ENCODE data around the gene SAMHD1. TPM values are rescaled to one million over a fixed set of nuclear protein-coding genes. Genes with fewer than 3 reads are reported as not detected.
"Not testable (repeated sequence)": the region's sequence is repeated elsewhere in the genome, so short reads cannot be mapped to it uniquely, and the experiment has no call there.

The SAMHD1 gene
- polyA plus RNA-seq (2013): 1.9 and 2.1 TPM in 2 replicates

DNA sequence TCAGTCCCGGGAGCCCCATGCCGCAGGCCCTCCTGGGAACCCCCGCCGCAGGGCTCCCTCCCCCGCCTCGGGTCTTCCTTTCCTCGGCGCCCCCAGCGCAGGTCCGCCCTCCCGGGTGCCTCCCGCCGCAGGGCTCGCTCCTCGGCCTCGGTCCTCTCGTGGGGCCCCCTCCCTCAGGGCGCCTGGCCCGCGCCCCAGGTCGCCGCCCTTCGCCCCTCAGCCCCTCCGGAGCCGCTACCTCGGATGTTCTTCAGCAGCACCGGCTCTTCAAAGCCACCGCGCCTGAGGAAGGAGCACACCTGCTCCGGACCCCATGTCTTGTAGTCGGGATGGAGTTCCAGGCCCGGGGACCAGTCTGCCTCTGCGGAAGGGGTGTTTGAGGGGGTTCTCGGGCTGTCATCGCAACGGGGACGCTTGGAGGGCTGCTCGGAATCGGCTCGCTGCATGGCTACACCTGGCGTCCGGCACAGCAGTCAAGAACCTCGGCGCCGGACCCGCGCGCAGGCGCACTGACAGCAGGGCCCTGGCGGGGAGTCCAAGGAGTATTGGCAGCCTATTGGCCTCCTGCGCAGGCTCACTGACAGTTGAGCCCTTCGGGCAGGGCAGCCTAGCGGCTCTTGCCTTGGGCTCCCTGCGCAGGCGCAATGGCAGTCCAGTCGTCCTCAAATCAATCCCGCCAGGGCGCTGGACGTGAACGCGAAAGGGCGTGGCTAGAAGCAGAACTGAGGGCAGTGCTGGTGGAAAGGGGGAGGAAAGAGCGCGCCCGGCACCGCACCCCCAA lies at the start of gene SAMHD1:
SAMHD1 (minus strand) TSS at position 511 of the 781 bp plus-strand sequence; CDS start at position 446, 65 bp downstream.
- H2AK5ac ChIP-seq (ENCODE audit: low read length): no peak within 1 kb of the TSS
- H4K91ac ChIP-seq (ENCODE audit: low read depth, low read length): peak within 1 kb of the TSS; percentile 22
- H4K12ac ChIP-seq (ENCODE audit: low read depth, low read length): peak within 1 kb of the TSS; percentile 48
- H3K27me3 ChIP-seq (ENCODE audit: insufficient read depth, low read length): peaks cover 10% of the 10 kb centered on the region
- no peaks in the 10 kb centered on the region for H3K36me3 ChIP-seq (ENCODE audit: control insufficient read depth in 1 of 2, insufficient read depth in 2 of 2, low read length in 2 of 2)
- H2BK5ac ChIP-seq (ENCODE audit: low read depth, low read length, poor library complexity): no peak within 1 kb of the TSS
- H3K4ac ChIP-seq (ENCODE audit: low read depth, low read length): no peak within 1 kb of the TSS
- no peak within 1 kb of the TSS for H3K23ac ChIP-seq (ENCODE audit: low read length)
- no peak within 1 kb of the TSS for H3K14ac ChIP-seq (ENCODE audit: low read length)
- H3K18ac ChIP-seq (ENCODE audit: low read length): no peak within 1 kb of the TSS
- no peak within 1 kb of the TSS for H2BK120ac ChIP-seq (ENCODE audit: insufficient read depth, low read length, poor library complexity)
- no peak within 1 kb of the TSS for H2BK12ac ChIP-seq (ENCODE audit: low read length)
- H3K9ac ChIP-seq (ENCODE audit: low read length): peak within 1 kb of the TSS; percentile 83
- peak within 1 kb of the TSS; percentile 85 for H4K8ac ChIP-seq (ENCODE audit: low read depth, low read length)
- peak; percentile 99 for DNase-seq
- H3K4me3 ChIP-seq (ENCODE audit: low read depth, low read length): peak within 1 kb of the TSS; percentile 80
- H3K27ac ChIP-seq (ENCODE audit: low read depth, low read length): no peak within 1 kb of the TSS
- no peaks in the 10 kb centered on the region for H3K79me1 ChIP-seq (ENCODE audit: low read length)
- H3K9me3 ChIP-seq (ENCODE audit: insufficient read depth, low read depth, low read length): no peaks in the 10 kb centered on the region
- peaks cover 0 to 10% of the 10 kb centered on the region in 2 experiments for H3K4me1 ChIP-seq (ENCODE audit: control insufficient read depth in 1 of 2, insufficient read depth in 2 of 2, low read length in 2 of 2)
- WGBS (ENCODE audit: extremely low coverage, insufficient coverage, insufficient read length): no CpG with 5 or more reads among the region's 66 CpGs
- peak within 1 kb of the TSS; percentile 89 for H2AFZ ChIP-seq (ENCODE audit: insufficient read depth, low read length, poor library complexity)
- H3K79me2 ChIP-seq (ENCODE audit: control insufficient read depth, insufficient read depth, low read length, poor library complexity): no peaks in the 10 kb centered on the region
- peak within 1 kb of the TSS; percentile 100 for H3K4me2 ChIP-seq (ENCODE audit: low read length)

DNA sequence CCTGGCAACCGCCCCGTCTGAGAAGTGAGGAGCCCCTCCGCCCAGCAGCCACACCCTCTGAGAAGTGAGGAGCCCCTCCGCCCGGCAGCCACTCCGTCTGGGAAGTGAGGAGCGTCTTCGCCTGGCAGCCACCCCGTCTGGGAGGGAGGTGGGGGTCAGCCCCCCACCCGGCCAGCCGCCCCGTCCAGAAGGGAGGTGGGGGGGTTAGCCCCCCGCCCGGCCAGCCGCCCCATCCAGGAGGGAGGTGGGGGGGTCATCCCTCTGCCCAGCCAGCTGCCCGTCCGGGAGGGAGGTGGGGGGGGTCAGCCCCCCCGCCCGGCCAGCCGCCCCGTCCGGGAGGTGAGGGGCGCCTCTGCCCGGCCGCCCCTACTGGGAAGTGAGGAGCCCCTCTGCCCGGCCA lies 48.7 kb upstream of the SAMHD1 start:
- H3K79me1 ChIP-seq (ENCODE audit: low read length); DNase-seq; H4K8ac ChIP-seq (ENCODE audit: low read depth, low read length); H3K79me2 ChIP-seq (ENCODE audit: control insufficient read depth, insufficient read depth, low read length, poor library complexity); H3K27ac ChIP-seq (ENCODE audit: low read depth, low read length); H2BK12ac ChIP-seq (ENCODE audit: low read length); H3K23ac ChIP-seq (ENCODE audit: low read length); H4K12ac ChIP-seq (ENCODE audit: low read depth, low read length); H3K14ac ChIP-seq (ENCODE audit: low read length); H3K4me3 ChIP-seq (ENCODE audit: low read depth, low read length); H2BK5ac ChIP-seq (ENCODE audit: low read depth, low read length, poor library complexity); H3K4ac ChIP-seq (ENCODE audit: low read depth, low read length); H3K18ac ChIP-seq (ENCODE audit: low read length); H3K27me3 ChIP-seq (ENCODE audit: insufficient read depth, low read length); H3K4me1 ChIP-seq (ENCODE audit: control insufficient read depth in 1 of 2, insufficient read depth in 2 of 2, low read length in 2 of 2); H3K9ac ChIP-seq (ENCODE audit: low read length); H2AK5ac ChIP-seq (ENCODE audit: low read length); H4K91ac ChIP-seq (ENCODE audit: low read depth, low read length); H2AFZ ChIP-seq (ENCODE audit: insufficient read depth, low read length, poor library complexity); H3K36me3 ChIP-seq (ENCODE audit: control insufficient read depth in 1 of 2, insufficient read depth in 2 of 2, low read length in 2 of 2); H3K9me3 ChIP-seq (ENCODE audit: insufficient read depth, low read depth, low read length); H2BK120ac ChIP-seq (ENCODE audit: insufficient read depth, low read length, poor library complexity); H3K4me2 ChIP-seq (ENCODE audit: low read length): not testable (repeated sequence)
- WGBS (ENCODE audit: extremely low coverage, insufficient coverage, insufficient read length): no CpG with 5 or more reads among the region's 26 CpGs

DNA sequence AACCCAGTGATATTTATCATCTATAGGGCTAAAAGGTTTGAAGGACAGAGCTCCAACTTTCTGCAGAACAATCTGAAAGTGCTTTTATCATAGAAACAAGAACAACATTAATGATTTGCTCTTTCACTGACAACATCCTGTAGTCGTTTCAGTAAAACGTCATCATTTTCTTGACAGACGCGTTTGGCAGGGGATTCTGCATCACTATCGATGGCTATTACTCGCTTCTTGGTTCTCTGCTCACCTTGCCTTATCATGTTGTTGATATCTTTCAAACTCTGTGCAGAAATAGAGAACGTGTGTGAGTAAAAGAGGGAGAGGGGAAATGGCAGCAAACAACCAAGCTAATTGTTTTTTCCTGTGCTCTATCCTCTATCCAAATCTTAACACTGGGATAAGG lies 47.1 kb upstream of the SAMHD1 start:
- H3K4me3 ChIP-seq (ENCODE audit: low read depth, low read length): no peak overlapping the region
- no peak overlapping the region for H2AFZ ChIP-seq (ENCODE audit: insufficient read depth, low read length, poor library complexity)
- no peak overlapping the region for H2BK120ac ChIP-seq (ENCODE audit: insufficient read depth, low read length, poor library complexity)
- H3K18ac ChIP-seq (ENCODE audit: low read length): no peak overlapping the region
- H4K12ac ChIP-seq (ENCODE audit: low read depth, low read length): no peak overlapping the region
- peaks cover 3 to 9% of the 10 kb centered on the region in 2 experiments for H3K36me3 ChIP-seq (ENCODE audit: control insufficient read depth in 1 of 2, insufficient read depth in 2 of 2, low read length in 2 of 2)
- H4K8ac ChIP-seq (ENCODE audit: low read depth, low read length): no peak overlapping the region
- no peak for DNase-seq
- no peak overlapping the region for H2BK12ac ChIP-seq (ENCODE audit: low read length)
- H3K4me1 ChIP-seq (ENCODE audit: control insufficient read depth in 1 of 2, insufficient read depth in 2 of 2, low read length in 2 of 2): no peaks in the 10 kb centered on the region
- no peak overlapping the region for H3K23ac ChIP-seq (ENCODE audit: low read length)
- H3K14ac ChIP-seq (ENCODE audit: low read length): no peak overlapping the region
- no peak overlapping the region for H2BK5ac ChIP-seq (ENCODE audit: low read depth, low read length, poor library complexity)
- peaks cover 5% of the 10 kb centered on the region for H3K9me3 ChIP-seq (ENCODE audit: insufficient read depth, low read depth, low read length)
- H3K4me2 ChIP-seq (ENCODE audit: low read length): no peak overlapping the region
- H3K79me2 ChIP-seq (ENCODE audit: control insufficient read depth, insufficient read depth, low read length, poor library complexity): no peaks in the 10 kb centered on the region
- no peak overlapping the region for H3K9ac ChIP-seq (ENCODE audit: low read length)
- H3K79me1 ChIP-seq (ENCODE audit: low read length): no peaks in the 10 kb centered on the region
- no peak overlapping the region for H2AK5ac ChIP-seq (ENCODE audit: low read length)
- H3K27me3 ChIP-seq (ENCODE audit: insufficient read depth, low read length): no peaks in the 10 kb centered on the region
- no CpG with 5 or more reads among the region's 7 CpGs for WGBS (ENCODE audit: extremely low coverage, insufficient coverage, insufficient read length)
- H4K91ac ChIP-seq (ENCODE audit: low read depth, low read length): no peak overlapping the region
- H3K27ac ChIP-seq (ENCODE audit: low read depth, low read length): no peak overlapping the region
- no peak overlapping the region for H3K4ac ChIP-seq (ENCODE audit: low read depth, low read length)

GRCh38 chr20:36997121-36997520 lies 45.6 kb upstream of the SAMHD1 start:
- Histone ChIP-seq H3K23ac (ENCODE audit: low read length) (no peak overlapping the region), H2BK12ac (ENCODE audit: low read length) (no peak overlapping the region), H2BK120ac (ENCODE audit: insufficient read depth, low read length, poor library complexity) (no peak overlapping the region), H3K4me2 (ENCODE audit: low read length) (no peak overlapping the region), H2AFZ (ENCODE audit: insufficient read depth, low read length, poor library complexity) (no peak overlapping the region), H4K8ac (ENCODE audit: low read depth, low read length) (no peak overlapping the region), H3K27ac (ENCODE audit: low read depth, low read length) (no peak overlapping the region), H3K18ac (ENCODE audit: low read length) (no peak overlapping the region), H3K79me2 (ENCODE audit: control insufficient read depth, insufficient read depth, low read length, poor library complexity) (no peaks in the 10 kb centered on the region), H3K4ac (ENCODE audit: low read depth, low read length) (no peak overlapping the region), H2BK5ac (ENCODE audit: low read depth, low read length, poor library complexity) (no peak overlapping the region), H3K79me1 (ENCODE audit: low read length) (no peaks in the 10 kb centered on the region), H3K4me3 (ENCODE audit: low read depth, low read length) (no peak overlapping the region), H3K36me3 (ENCODE audit: control insufficient read depth in 1 of 2, insufficient read depth in 2 of 2, low read length in 2 of 2) (peaks cover 3 to 9% of the 10 kb centered on the region in 2 experiments), H3K27me3 (ENCODE audit: insufficient read depth, low read length) (no peaks in the 10 kb centered on the region), H2AK5ac (ENCODE audit: low read length) (no peak overlapping the region), H4K12ac (ENCODE audit: low read depth, low read length) (no peak overlapping the region), H3K9me3 (ENCODE audit: insufficient read depth, low read depth, low read length) (peaks cover 5% of the 10 kb centered on the region), H4K91ac (ENCODE audit: low read depth, low read length) (no peak overlapping the region), H3K9ac (ENCODE audit: low read length) (no peak overlapping the region), H3K14ac (ENCODE audit: low read length) (no peak overlapping the region), H3K4me1 (ENCODE audit: control insufficient read depth in 1 of 2, insufficient read depth in 2 of 2, low read length in 2 of 2) (no peaks in the 10 kb centered on the region)
- WGBS (ENCODE audit: extremely low coverage, insufficient coverage, insufficient read length): no CpG with 5 or more reads among the region's 1 CpG
- no peak for DNase-seq
